NCI-H510A (cell line): Measurements from ENCODE around the gene SLC12A4.
A peak's percentile ranks its signal among the peaks of the same experiment; 100 is the strongest.

ENCODE experiments used
- DNase-seq: peaks from one replicate; lab custom pipeline; 2025; lab: John Stamatoyannopoulos, UW

SLC12A4 gene

GRCh38 chr16:67963292-67963661, 5.2 kb downstream of the SLC12A4 start:
- DNase-seq: no peak

GRCh38 chr16:67962135-67962534, 6.3 kb downstream of the SLC12A4 start:
- DNase-seq: no peak

- DNase-seq: peak; percentile 90
Measured at GRCh38 chr16:67961551-67961957, 6.9 kb downstream of the SLC12A4 start.

DNA sequence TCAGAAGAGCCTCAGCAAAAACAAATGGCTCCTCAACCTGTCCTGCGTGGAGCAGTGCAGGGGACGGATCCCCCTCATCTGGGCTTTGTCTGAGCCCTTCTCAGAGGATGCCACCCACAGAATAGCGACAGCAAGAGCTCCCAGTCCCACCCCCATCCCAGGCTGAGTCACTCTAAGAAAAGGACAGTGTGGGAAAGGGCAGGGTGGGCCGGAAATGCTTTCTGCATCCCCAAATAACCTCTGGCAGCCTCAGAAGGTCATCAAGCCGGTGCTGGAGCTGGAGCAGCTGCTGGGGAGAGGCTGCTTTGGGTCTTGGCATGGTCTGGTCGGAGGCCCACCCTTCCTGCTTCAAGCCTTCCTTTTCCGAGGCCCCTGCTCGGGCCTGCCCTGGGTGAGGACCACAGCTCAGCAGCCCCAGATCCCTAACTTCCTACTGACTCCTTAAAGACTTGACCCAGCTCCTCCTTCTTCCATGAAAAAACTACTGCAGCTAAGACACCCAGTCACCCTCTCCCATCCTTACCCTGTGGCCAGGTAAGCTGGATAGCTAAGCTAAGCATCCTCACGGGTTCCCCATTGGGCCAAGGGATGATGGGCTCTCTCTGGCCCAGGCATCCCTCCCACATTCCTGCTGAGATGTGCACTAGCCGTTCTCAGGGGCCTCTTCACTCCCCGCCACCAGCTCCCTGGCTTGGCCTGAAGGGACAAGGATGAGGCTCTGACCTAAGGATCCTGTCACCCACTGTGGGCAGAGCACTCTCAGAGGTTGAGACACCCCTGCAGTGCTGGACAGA, 8.7 kb downstream of the SLC12A4 start:
- no peak for DNase-seq

DNA sequence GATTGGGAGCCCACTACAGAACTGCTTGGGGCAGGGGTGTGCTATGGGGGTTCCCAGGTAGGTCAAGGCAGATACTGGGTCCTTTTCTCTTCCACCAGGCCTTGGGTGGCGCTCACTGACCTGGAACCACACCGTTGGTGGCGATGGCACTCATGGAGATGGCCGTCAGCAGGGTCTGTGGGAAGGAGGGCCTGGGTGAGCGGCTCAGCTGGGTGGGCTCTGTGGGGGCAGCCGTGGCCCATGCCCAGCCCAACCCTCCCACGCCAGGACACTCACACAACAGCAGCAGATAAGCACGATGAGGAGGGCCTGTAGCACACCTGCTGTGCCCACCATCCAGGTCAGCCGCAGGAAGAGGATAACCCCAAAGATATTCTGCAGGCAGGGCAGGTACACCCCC, 10.8 kb downstream of the SLC12A4 start:
- no peak for DNase-seq

DNA sequence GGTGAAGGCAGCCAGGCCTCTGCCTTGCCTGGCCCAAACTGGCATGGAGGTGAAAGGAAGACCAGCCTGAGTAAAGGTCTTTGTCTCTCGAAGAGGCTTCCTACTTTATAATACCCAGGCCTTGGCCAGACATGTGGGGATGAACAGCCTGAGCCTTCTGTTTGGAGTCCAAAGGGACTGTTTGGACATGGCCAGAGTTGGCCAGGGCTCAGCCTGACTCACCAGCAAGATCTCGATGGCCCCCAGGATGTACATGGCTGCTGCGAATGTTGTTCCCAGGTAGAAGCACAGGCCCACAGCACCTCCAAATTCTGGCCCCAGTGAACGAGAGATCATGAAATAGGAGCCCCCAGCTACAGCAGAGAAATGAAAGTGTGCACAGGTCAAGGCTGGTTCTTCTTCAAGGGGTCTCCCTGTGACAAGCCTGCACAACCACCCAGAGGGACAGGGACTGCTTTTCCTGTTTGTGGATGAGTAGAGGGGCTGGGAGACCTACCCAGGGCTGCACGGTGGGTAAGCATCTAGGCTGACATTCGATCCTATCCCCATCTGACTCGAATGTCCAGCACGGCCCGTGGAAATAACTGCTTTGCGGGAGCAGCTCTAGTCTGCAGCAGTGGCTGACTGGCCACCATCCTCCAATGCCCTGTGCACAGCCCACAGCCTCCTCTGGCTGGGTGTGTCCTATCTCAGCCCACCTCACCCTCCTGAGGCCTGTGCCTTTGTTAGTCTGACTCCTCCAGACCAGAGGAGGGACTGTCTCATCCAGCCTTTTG, 13.8 kb downstream of the SLC12A4 start:
- no peak for DNase-seq

- no peak for DNase-seq
Measured at GRCh38 chr16:67953641-67954375, 14.6 kb downstream of the SLC12A4 start.

GRCh38 chr16:67951485-67951884, 17.0 kb downstream of the SLC12A4 start:
- no peak for DNase-seq

GRCh38 chr16:67950335-67950843, 18.0 kb downstream of the SLC12A4 start:
- DNase-seq: no peak

- no peak for DNase-seq
Measured at GRCh38 chr16:67949645-67950044, 18.8 kb downstream of the SLC12A4 start.

- no peak for DNase-seq
Measured at GRCh38 chr16:67948015-67948414, 20.4 kb downstream of the SLC12A4 start.

- DNase-seq: no peak
Measured at GRCh38 chr16:67946966-67947558, 21.4 kb downstream of the SLC12A4 start.

- no peak for DNase-seq
Measured at GRCh38 chr16:67946128-67946569, 22.3 kb downstream of the SLC12A4 start.

DNA sequence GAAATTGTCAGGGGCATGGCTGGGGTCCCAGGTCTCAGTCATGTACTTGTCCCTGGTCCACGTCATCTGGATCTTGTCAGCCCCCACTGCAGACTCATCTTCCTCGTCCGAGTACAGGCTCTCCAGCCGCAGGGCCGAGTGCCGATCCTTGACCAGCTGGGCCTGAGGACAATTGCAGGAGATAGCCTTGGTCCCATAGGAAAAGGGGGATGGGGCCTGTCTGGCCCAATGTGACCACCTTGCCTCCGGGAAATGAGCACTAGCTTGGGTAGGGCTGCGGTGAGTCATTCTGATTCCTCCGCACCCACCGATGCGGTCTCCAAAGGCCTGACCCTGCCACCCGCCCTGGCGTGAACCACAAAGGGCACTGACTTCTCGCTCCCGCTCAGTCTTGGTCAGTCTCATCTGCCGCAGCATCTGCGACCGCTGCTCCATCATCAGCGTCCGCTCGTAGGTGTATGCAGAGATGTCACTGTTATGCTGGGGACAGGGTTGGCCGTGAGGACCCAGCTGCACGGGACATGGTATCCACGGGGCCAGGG, 23.0 kb downstream of the SLC12A4 start:
- no peak for DNase-seq

- DNase-seq: no peak
Measured at GRCh38 chr16:67944690-67945391, 23.6 kb downstream of the SLC12A4 start.

DNA sequence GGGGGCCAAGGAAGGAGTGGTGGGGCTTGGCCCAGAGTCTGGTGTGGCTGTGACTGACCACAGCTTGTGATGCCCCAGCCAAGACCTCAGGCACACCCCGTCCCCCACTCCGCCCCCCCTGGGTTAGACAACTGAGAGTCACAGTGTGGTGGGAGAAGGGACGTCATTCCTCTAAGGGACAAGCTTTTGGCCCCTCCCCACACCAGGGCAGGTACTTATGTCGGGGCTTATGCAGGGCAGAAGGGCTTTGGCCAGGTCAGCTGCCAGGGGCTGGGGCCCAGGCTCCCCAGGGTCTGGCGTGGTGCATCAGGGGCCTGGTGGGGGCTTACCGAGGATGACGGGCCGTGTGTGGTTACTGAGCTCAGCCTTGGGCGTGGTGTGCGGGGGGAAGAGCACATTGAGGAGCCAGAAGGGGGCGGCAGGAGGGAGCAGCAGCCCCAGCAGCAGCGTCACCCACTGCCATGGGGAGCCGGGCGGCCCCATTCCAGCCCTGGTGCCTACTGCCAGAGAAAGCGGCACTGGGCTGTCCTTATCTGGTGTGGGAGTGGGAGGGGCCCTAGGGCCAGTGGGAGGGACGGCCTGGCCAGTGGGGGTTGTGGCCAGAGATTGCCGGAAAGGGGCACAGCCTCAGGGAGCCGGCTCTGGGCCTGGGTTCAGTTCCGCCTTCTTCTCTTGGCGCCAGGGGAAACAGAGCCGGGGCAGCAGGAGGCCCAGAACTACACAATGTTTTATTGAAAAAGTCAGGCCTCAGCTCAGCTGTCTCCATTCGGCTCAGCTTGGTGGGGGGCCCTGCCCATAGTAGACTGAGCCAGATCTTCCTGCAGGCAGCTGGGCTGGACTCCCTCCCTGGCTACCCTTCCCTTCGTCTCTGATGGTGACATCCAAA, 24.6 kb downstream of the SLC12A4 start, which contains the start of gene LCAT:
Gene LCAT (minus strand): TSS at position 502 of the 886 bp plus-strand sequence. CDS start 19 bp downstream, at position 483.
- no peak for DNase-seq

DNA sequence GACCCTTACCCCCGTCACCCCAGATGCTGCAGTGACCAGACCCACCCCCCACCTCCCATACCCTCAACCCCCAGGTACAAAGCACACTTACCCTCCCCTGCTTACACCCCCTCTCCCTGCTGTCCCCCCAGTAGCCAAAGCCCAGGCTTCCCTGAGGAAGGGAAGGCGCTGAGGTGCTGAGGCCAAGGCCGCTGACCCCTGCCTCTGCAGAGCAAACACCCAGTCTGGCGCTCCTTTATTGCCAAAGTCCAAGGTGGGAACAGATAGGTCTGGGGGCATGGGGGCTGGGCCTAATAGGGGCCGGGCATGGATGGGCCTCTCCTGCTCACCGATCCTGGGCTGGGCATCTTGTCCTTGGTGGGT, 25.2 kb downstream of the SLC12A4 start:
- DNase-seq: no peak

DNA sequence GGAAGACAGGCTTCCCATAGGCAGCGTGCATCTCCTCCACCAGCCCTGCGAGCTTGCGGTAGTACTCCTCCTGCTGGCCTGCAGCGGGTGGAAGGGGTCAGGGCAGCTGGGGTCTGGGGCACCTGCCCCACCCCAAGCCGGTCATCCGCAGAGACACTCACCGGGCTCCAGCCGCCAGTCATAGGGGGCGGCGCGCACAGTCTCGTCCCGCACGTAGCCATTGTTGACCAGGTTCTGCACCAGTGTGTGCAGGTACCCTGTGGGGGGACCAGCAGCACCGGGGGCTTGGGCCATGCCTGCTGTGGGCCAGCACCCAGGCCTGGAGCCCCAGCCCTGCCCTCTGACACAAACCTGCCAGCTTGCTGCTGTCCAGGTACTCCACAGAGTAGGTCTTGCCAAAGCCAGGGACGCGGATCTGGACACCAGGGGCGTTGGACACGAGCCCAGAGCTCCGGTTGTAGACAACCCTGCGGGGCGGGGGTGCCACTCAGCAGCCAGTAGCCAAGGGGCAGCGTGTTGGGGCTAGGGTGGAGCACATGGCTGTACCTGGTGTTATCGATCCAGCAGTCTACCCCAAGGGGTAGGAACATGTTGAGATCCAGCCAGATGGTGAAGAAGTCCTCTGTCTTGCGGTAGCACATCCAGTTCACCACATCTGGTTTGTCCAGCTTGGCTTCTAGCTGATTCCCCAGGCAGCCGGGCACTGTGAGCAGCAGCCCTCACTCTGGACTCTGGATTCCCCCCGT, 25.8 kb downstream of the SLC12A4 start:
- DNase-seq: no peak

DNA sequence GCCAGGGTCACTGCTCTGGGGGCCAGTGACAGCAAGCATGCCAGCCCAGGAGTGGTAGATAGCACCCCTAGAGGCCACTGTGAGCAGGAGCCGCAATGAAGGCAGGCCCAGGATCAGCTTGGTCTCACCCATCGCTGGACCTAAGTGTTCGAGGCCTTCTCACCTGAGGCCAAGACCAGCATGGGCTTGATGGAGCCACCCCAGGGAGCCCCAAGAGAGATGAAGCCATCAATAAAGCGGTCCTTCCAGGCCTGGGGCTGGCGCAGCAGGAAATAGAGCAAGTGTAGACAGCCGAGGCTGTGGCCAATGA, 26.3 kb downstream of the SLC12A4 start:
- no peak for DNase-seq
